Measurements from ENCODE around the gene KIAA0513.

Gene KIAA0513

DNA sequence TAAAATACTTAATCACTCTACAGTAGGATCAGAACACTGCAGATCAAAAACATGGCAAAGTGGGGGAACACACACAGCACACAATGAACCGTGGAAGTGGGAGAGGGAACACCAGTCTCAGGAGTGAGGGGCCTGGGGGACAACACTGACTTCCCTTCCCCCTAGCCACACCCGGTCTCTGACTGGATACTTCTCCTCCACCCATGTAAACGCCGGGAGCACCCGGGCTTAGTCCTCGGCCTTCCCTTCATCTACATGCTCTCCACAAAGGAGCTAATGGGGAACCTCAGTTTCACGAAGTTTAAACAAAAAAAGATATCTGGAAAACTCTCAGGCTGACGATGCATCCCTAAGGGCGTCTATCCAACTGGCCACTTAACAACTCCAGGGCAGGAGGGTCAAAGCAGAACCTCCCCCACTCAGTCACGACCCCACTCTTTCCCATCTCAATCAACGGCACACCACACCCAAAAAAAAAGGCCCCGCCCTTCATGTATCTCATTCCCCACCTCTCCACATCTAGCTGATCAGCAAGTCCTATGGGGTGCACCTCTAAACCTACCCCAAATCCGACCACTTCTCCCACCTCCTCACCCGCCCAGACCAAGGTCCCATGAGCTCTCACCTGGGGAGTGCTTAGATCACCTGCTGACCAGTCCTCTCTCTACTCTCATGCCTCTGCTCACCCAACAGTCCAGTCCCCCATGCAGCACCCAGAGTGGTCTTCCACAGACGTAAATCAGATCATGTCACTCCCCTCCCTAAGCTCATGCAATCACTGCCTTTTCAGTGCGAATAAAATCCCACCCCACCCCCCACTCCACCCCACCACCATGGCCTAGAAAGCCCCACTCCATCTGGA lies 23.6 kb upstream of the KIAA0513 start:
- DNase-seq (ENCODE audit: extremely low read depth in 1 of 2, low read depth in 1 of 2) = no peak

DNA sequence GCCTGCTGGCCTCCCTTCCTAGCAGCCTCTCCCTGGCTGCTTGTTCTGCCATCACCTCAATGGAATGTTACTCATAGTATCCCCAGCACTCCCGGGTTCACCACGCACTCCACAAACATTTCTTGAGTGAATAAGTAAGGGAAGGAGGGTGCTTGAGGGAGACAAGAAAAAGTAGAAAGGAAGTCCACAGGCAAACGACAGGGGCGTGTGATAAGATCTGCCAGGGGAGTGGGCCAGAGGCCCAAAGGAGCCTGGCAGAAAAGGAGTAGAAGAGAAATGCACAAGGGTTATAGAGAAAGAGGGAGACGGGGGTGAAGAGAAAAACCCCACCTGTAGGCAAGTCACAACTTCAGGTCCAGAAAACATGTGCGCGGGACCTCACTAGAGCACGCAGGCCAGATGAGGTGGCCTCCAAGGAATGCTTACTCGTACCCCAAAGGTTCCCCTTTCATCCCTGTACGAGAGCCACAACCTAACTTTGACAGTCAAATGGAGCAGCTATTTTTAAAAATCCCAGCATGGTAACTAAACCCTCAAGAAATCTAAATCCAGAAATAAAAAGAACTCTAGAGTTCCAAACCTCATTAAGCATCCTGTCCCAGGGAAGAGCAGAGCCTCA lies 22.9 kb upstream of the KIAA0513 start:
- no peak for DNase-seq (ENCODE audit: extremely low read depth in 1 of 2, low read depth in 1 of 2)

DNA sequence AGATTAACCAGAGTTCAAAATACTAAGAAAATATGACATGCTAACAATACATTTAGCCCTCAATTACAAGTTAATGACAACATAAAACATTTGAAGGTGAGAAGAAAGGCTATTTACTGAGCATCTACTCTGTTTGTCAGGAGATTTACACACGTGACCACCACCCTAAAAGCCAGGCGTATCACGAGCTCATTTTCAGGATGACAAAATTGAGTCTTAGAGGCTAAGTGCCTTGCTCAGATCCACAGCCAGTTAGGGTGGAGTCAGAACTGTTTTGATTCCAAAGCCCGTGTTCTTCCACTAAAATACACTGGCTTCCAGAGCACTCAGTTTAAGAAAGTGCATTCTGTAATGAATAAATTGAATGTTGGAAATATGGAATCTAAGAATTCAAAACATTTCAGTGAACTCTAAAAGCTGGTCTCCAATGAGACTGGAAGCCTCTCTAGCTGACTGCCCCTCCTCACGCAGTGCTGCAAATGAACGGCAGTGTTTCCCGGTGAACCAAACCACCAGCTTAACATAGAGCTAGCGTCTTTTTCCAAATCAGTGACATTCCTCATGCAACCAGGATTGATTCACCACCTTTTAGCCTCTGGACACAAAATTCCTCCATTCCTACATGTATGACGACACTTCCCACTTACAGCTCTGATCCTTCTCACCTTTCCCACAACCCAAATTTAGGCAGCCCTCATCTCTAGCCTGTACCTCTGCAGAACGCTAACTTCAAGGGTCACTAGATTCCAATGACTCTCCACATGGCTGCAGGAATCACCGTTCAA lies 22.1 kb upstream of the KIAA0513 start:
- no peak for DNase-seq (ENCODE audit: extremely low read depth in 1 of 2, low read depth in 1 of 2)

DNA sequence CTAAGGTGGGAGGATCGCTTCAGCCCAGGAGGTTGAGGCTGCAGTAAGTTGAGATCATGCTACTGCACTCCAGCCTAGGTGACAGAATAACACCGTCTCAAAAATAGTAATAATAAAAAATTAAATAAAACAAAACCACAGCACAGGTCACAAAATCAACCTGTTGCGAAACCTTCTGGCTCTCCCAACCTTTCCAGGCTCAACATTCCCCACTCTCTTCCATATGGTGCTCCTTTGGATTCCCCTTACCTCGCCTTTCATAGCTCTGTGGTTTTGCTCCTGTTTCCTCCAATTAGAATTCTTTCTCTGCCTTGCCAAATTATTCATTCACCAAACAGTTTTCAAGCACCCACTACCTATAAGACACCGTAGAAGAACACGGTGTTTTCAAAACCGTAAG lies 21.0 kb upstream of the KIAA0513 start:
- DNase-seq (ENCODE audit: extremely low read depth in 1 of 2, low read depth in 1 of 2) = no peak

DNA sequence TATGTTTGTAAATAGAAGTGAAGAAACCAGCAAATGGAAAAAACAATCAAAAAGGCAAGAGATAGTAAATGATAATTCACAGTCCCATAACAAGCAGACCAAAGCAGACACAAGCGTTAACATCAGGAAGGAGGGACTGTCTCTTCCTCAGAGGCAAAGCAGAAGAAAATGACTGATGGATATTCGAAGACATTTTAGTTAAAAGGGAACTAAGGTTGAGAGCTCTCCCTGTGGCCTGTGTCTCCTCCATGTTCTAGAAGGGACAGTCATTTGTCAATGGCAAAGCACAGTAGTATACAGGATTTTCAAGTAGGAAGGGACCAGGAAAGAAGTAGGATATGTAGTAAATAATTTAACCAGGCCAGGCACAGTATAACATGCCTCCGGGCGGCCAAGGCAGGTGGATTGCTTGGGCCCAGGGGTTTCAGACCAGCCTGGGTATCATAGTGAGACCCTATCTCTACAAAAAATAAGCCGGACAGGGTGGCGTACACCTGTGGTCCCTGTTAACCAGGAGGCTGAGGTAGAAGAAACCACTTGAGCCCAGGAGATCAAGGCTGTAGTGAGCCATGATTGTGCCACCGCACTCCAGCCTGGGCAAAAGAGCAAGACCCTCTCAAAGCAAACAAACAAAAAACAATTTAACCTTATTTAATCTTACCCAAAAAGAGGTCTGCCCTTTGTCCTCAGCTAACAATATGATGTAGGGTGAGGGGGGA lies 19.9 kb upstream of the KIAA0513 start:
- no peak for DNase-seq (ENCODE audit: extremely low read depth in 1 of 2, low read depth in 1 of 2)

DNA sequence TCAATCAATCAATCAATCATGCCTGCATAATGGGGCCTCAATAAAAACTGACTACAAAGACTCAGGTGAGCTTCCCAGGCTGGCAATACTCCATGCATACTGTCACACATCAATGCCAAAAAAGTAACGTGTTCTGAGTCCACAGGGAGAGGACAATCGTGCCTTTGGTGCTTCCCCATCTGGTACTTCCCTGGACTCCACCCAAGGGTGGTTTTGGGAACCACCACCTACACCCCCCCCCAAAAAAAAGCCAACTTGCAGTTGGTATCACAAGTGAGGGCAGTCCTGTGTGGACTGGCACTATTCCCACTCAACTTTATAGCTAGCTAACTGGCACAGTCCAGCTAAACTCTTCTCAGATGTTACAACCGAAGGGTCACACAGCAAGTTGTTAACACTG lies 19.3 kb upstream of the KIAA0513 start:
- no peak for DNase-seq (ENCODE audit: extremely low read depth in 1 of 2, low read depth in 1 of 2)

DNA sequence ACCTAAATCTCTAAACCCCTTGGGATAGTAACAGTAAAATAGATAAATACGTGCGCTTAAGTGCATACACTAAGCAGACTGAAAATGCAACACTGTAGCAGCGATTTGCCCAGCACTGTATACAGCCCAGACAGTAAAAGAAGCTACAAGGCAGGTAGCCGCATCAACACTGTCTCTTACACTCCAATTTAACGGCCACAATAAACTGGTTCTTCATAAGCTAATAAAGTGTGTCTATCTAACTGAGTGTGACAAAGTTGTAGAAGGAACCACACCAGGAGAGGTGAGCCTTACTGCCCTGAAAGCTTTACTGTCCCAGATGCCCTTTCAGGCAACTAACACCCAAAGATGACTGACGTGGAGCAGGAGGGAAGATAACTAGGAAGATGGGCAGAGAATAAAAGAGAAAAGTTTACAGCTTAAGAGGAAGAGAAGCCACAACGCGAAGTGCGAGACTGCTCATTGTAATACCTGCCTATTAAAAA lies 17.1 kb upstream of the KIAA0513 start:
- DNase-seq (ENCODE audit: extremely low read depth in 1 of 2, low read depth in 1 of 2) = no peak

DNA sequence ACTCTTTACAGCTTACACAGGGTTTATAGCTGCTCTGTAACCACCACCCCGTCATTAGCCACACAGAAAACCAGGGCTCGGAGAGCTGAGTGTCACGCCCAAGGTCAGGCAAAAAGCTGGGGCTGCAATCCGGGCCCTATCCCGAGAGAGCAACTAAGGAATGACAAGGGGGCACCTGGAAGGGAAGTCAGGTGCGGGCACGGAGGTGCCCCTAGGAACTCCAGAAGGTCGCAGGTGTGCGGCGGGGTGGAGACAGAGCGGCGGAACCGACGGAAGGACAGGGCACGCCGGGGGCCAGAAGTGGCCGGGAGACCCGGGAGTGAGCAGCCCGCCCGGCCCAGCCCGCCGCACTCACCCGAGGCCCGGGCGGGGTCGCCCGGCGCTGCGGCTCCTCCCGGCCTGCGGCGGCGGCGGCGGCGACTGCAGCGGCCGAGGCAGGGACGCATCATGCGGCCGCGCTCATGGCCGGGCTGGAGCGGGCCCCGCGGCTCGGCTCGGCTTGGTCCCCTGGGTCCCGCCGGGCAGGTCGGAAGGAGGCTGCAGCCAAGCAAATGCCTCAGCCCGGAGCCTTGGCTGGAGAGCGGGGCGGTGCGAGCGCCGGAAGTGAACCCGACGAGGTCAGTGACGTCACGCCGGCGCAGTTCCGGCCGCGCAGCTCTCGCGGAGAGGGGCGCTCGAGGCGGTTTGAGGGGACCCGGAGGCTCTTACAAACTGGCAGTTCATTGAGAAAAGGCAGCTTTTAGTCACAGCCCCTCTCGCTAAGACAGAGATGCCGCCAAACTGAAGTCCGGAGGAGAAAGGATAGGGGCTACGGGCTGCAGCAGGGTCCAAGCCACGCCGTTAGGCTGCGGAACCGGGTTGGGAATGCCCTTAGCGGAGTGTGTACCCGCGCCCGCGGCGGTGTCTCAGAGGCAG lies 16.4 kb upstream of the KIAA0513 start, which contains the start of gene ZDHHC7:
Gene ZDHHC7, minus strand, starts transcription at position 605 of the 915 bp plus-strand sequence. CDS start 20,917 bp downstream, outside the sequence.
- DNase-seq (ENCODE audit: extremely low read depth in 1 of 2, low read depth in 1 of 2) = peak; percentile 74 to 81

DNA sequence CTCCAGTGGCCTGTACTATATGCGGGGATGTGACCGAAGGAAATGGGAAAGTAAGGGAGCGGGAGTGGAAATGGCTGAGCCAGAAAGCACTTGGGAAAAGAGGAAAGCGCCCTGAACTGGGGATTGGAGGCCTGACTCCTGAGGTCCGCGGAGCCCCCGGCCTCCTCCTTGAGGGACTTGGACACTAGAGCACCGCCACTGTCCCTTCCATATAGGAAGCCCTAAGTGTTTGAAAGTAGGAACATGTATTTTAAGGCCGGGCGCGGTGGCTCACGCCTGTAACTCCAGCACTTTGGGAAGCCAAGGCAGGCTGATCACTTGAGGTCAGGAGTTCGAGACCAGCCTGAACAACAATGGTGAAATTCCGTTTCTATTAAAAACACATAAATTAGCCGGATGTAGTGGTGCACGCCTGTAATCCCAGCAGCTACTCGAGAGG lies 15.7 kb upstream of the KIAA0513 start:
- DNase-seq (ENCODE audit: extremely low read depth in 1 of 2, low read depth in 1 of 2) = no peak

DNA sequence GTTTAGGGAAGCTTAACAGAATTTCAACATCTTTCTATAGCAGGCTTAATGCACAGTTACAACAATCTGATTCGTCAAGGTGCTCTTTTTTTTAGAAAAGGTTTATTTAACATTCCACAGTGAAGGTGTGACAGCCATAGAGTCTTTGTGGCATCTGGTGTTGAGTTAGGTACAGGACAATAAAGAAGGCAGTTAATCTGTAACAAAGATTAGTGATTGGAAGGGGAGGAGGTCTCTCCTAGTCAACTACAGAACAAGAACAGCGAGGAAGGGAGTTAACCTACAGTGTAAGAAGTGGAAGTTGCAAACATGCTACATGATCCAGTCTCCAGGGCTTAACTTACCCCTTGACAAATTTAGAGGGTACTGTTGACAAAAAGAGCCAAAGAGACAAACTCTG lies 13.3 kb upstream of the KIAA0513 start:
- DNase-seq (ENCODE audit: extremely low read depth in 1 of 2, low read depth in 1 of 2) = no peak

DNA sequence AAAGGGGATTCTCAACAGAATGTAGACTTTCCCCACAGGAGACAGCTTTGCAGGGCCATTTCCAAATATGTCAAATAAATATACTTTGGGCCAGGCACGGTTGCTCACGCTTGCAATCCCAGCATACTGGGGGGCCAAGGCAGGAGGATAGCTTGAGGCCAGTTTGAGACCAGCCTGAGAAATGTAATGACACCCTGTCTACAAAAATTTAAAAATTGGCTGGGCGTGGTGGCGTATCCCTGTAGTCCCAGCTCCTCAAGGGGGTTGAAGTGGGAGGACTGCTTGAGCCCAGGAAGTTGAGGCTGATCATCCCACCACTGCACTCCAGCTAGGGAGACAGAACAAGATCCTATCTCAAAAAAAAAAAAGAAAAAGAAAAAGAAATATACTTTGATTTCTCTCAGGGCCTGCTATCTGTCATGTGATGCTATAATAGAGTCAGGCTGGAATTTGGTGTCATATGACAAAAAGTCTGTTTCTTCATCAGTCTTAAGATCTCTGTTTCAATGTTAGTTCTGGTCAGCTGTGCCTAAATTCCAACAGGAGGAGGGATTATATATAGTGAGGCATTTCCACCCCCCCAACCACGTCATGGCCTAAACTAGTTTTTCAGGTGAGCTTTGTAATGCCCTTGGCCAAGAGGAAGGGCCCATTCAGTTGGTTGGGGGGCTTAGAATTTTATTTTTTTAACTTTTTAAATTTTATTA lies 12.0 kb upstream of the KIAA0513 start:
- DNase-seq (ENCODE audit: extremely low read depth in 1 of 2, low read depth in 1 of 2) = no peak

DNA sequence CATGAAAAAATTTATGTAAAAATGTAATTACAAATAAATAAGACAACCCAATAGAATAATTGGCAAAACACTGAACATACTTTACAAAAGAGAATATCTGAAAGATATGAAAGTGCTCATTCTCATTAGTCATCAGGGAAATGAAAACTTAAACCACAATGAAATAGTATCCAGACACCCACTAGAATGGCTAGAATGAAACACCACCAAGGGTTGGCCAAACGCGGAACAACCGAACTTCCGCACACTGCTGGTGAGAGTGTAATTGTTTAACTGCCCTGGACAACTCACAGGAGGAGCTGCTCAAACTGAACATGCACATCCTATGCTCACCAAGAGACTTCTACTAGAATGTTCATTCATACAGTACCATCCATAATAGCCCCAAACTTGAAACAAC lies 10.4 kb upstream of the KIAA0513 start:
- no peak for DNase-seq (ENCODE audit: extremely low read depth in 1 of 2, low read depth in 1 of 2)

DNA sequence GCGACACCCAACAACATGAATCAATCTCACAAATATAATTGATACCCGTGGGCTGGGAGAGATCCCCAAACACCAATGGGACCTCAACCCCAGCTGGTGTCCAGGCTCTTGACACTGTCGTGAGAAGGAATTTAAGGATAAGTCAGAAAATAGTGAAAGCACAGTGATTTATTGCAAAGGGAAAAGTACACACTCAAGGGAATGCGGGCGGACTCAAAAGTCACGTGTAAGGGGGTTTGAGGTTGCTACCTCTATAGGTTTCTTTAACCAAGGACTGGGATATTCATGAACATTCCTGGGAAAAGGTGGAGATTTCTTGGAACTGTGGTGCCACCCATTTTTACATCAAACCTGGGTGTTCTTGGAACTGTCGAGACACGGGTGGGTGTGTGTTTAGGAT lies 10.0 kb upstream of the KIAA0513 start:
- no peak for DNase-seq (ENCODE audit: extremely low read depth in 1 of 2, low read depth in 1 of 2)

DNA sequence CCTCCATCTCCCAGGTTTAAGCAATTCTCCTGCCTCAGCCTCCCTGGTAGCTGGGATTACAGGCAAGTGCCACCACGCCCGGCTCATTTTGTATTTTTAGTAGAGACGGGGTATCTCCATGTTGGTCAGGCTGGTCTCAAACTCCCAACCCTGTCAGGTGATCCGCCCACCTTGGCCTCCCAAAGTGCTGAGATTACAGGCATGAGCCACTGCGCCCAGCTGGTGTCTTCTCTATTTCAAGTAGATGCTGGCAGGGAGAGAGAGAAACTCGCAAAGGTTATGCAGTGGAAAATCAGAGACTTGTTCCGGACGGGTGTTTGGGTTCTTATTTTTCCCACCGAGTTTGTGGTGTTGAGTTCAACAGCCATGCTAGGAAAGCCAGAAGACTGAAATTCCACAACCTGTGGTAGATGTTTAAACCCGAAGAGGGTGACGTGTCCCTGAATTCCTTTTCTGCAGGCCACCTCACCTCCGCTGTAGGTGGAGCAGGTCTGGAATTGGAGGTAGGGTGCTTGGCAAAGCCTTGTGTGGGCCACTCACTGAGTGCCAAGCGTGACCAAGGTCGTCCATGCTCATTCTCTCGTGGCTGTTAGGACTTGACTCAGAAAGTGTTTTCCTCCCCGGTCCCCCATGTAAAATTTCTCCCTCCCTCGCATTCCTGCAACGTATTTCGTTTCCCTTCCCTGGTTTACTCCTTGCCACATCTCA lies 8.9 kb upstream of the KIAA0513 start:
- DNase-seq (ENCODE audit: extremely low read depth in 1 of 2, low read depth in 1 of 2) = no peak

DNA sequence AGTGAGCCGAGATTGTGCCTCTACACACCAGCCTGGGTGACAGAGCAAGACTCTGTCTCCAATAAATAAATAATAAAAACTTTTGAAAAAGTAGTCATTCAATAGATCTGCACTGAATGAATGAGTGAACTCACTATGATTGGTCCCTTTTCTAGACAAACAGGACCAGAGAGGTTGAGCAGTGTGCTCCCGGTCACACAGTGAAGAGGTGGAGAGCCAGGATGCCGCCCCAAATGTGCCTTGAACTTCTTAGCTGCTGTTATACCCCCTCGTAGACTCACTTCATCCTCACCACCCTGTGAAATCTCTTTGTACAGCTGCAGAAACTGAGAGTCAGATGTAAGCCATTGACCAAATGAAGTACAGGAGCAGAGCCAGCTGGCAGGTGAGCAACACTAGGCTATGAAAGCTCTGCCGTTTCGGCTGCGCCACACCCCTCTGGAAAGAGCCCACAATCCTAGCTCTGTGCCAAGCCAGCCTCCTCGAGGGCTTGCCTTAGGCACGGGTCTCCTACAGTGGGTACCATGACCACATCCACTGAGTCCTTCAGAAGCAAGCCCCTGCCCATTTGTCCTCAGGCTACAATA lies 7.8 kb upstream of the KIAA0513 start:
- DNase-seq (ENCODE audit: extremely low read depth in 1 of 2, low read depth in 1 of 2) = no peak

DNA sequence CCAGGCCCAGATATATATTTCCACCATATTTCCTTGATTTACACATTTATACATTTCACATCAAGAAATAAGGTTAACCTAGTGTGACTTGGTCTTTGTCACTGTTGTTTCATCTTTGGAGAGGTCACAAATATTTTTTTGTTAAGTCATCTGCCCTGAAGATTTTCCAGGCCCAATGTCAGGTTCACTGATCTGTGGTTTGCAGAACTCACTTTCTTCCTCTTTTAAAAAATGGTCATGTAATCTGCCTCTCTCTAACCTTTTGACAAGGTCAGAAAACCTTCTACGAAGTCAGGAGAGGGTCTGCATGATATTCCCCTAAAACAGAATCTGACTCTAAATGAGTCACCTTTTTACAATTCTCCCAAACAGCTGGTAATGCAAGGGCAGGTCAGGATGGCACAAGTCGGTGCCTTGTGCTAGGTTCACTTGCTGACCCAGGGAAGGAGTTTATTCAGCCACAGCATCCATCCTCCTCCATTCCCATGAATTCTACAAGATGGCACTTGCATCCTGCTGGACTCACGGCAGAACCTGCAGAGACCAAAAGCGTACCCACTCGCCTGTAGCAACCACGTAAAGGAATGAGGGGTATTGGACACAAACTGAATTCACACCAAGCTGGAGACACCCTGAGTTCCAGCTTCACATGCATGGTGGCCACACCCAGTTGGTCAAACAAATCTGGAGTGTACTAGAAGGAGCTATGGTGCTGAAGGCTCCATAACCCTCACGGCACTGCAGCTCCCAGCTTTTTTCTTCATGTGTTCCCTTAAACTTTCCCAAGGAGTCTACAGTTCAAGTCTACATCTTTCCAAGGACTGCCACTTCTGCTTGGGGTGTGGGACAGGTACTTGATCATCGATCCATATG lies 1.6 kb upstream of the KIAA0513 start:
- no peak for DNase-seq (ENCODE audit: extremely low read depth in 1 of 2, low read depth in 1 of 2)

DNA sequence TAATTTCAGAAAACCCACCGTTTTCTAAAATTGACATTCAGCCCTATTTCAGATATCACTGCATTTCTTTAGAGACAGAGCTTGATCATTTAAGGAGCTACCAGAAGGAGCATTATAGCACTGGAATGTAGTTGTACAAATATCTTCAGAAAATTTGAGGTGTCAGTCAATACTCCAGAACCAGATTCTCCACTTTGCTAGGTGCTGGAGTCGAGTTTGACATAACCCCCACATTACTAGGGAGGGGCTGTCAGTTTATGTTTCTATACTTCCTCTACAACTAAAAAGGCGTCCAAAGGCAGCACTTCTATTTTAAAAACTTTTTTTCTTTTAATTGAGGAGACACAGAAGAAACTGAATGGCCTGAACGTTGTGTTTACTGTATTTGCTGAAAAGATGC lies 892 bp upstream of the KIAA0513 start:
- no peak for DNase-seq (ENCODE audit: extremely low read depth in 1 of 2, low read depth in 1 of 2)
